Breast epithelium (tissue), 4 donors: ENCODE data around the gene ADPRHL1. TPM values are rescaled to one million over a fixed set of nuclear protein-coding genes. Genes with fewer than 3 reads are reported as not detected.

Source experiments
- DNase-seq, 2 donors: peaks; one replicate each; pipeline ENCODE4 v3.0.0-alpha.2; 2019; ENCODE audit warnings: low spot score in 2 of 2
- H3K27ac ChIP-seq, 2 donors: fragments of 200-600 bp; sonication (generic) in 1 of 2; one replicate each; pipeline ENCODE4 v1.5.1; 2016 to 2019; ENCODE audit warnings: mild to moderate bottlenecking in 1 of 2
- H3K27me3 ChIP-seq, 2 donors: fragments of 200-600 bp; sonication (generic) in 1 of 2; one replicate each; pipeline versions ENCODE4 v1.5.1 to v1.6.0; 2017 to 2019; ENCODE audit warnings: control low read depth in 1 of 2, mild to moderate bottlenecking in 1 of 2
- H3K36me3 ChIP-seq: fragments of 200-600 bp; one replicate; pipeline ENCODE4 v1.5.1; 2019
- H3K4me1 ChIP-seq, 2 donors: fragments of 200-600 bp; sonication (generic); one replicate each; pipeline ENCODE4 v1.5.1; 2016 to 2019; ENCODE audit warnings: control low read depth in 1 of 2
- H3K4me3 ChIP-seq, 3 donors: fragments of 200-600 bp; sonication (generic); 1 replicate in 2 of 3; 2 replicates in 1 of 3; pipeline ENCODE4 v1.5.1; 2016 to 2019; ENCODE audit warnings: mild to moderate bottlenecking in 3 of 3, moderate library complexity in 2 of 3
- H3K9me3 ChIP-seq, 2 donors: fragments of 200-600 bp; sonication (generic) in 1 of 2; one replicate each; pipeline ENCODE4 v1.5.1; 2016 to 2019; ENCODE audit warnings: control low read depth in 1 of 2
- CTCF ChIP-seq, 3 donors: fragments of 450-650 bp; IDR thresholded peaks; one replicate each; pipeline ENCODE4 v1.5.1; 2016 to 2017; ENCODE audit warnings: antibody characterized with exemption in 3 of 3, mild to moderate bottlenecking in 3 of 3, moderate library complexity in 3 of 3
- POLR2A ChIP-seq: fragments of 450-650 bp; IDR thresholded peaks from one replicate; pipeline ENCODE4 v1.6.1; 2016; ENCODE audit warnings: antibody characterized with exemption, mild to moderate bottlenecking, moderate library complexity
- POLR2AphosphoS5 ChIP-seq, 3 donors: sonication (generic); formaldehyde crosslinking; IDR thresholded peaks; one replicate each; pipeline ENCODE4 v1.6.1; 2017; ENCODE audit warnings: antibody characterized with exemption in 3 of 3
- intact Hi-C: fragments of 100-400 bp; cut with DNase I; formaldehyde crosslinking; loops from one replicate; pipeline ENCODE4 v1.15.1; 2023; ENCODE audit warnings: low total_unique reads
- total RNA-seq, 3 donors: library from RNA; depleted of rRNA; stranded (reverse); fragments of >200 nt; gene quantifications; one replicate each; pipeline ENCODE4 v1.1.0, GENCODE V29; 2016

Gene ADPRHL1
- total RNA-seq, 3 donors from 2014 or later = 1.8 to 2.7 (median 2.0) TPM

- no peak for DNase-seq
- H3K9me3 ChIP-seq = no peaks in the 10 kb centered on the region
- H3K4me3 ChIP-seq = no peak overlapping the region
- TF ChIP-seq POLR2AphosphoS5 (IDR thresholded peaks at IDR 0.05) (no peak), POLR2A (no peak), CTCF (IDR thresholded peaks at IDR 0.05) (no peak)
- no peaks in the 10 kb centered on the region for H3K4me1 ChIP-seq
- no peaks in the 10 kb centered on the region for H3K36me3 ChIP-seq
- intact Hi-C loops = no loop called here
- H3K27me3 ChIP-seq = no peaks in the 10 kb centered on the region
- peak overlapping the region in 1 of 2 donors; percentile 75 for H3K27ac ChIP-seq
Observed at GRCh38 chr13:113422807-113423519, 30.3 kb downstream of the ADPRHL1 start.

- Histone ChIP-seq H3K4me3 (no peak overlapping the region), H3K27me3 (no peaks in the 10 kb centered on the region), H3K36me3 (no peaks in the 10 kb centered on the region), H3K27ac (peak overlapping the region in 1 of 2 donors; percentile 75), H3K4me1 (no peaks in the 10 kb centered on the region), H3K9me3 (no peaks in the 10 kb centered on the region)
- intact Hi-C loops = no loop called here
- TF ChIP-seq POLR2AphosphoS5 (IDR thresholded peaks at IDR 0.05) = no peak
- no peak for TF ChIP-seq CTCF (IDR thresholded peaks at IDR 0.05)
- TF ChIP-seq POLR2A = no peak
- DNase-seq = no peak
Observed at GRCh38 chr13:113421673-113422270, 31.5 kb downstream of the ADPRHL1 start.

- DNase-seq = no peak
- peak overlapping the region in 1 of 2 donors; percentile 75 for H3K27ac ChIP-seq
Observed at GRCh38 chr13:113420833-113421600, 32.3 kb downstream of the ADPRHL1 start.

GRCh38 chr13:113420232-113420631, 33.1 kb downstream of the ADPRHL1 start:
- H3K36me3 ChIP-seq = no peaks in the 10 kb centered on the region
- H3K4me3 ChIP-seq = no peak overlapping the region
- H3K27ac ChIP-seq = no peak overlapping the region
- intact Hi-C loops = no loop called here
- no peaks in the 10 kb centered on the region for H3K4me1 ChIP-seq
- no peaks in the 10 kb centered on the region for H3K9me3 ChIP-seq
- TF ChIP-seq POLR2AphosphoS5 (IDR thresholded peaks at IDR 0.05) = no peak
- no peak for TF ChIP-seq CTCF (IDR thresholded peaks at IDR 0.05)
- no peak for TF ChIP-seq POLR2A
- DNase-seq = no peak
- no peaks in the 10 kb centered on the region for H3K27me3 ChIP-seq

More at GRCh38 chr13:113420833-113421600, 32.3 kb downstream of the ADPRHL1 start:
- H3K27me3 ChIP-seq = no peaks in the 10 kb centered on the region
- no peaks in the 10 kb centered on the region for H3K9me3 ChIP-seq
- intact Hi-C loops = no loop called here
- no peaks in the 10 kb centered on the region for H3K36me3 ChIP-seq
- TF ChIP-seq POLR2AphosphoS5 (IDR thresholded peaks at IDR 0.05) (no peak), POLR2A (no peak), CTCF (IDR thresholded peaks at IDR 0.05) (no peak)
- H3K4me1 ChIP-seq = no peaks in the 10 kb centered on the region
- H3K4me3 ChIP-seq = no peak overlapping the region
